Measurements from ENCODE around the gene CEL. TPM values are rescaled to one million over a fixed set of nuclear protein-coding genes. Genes with fewer than 3 reads are reported as not detected.

CEL gene
- polyA plus RNA-seq, 1 donor, result 2.6 TPM

DNA sequence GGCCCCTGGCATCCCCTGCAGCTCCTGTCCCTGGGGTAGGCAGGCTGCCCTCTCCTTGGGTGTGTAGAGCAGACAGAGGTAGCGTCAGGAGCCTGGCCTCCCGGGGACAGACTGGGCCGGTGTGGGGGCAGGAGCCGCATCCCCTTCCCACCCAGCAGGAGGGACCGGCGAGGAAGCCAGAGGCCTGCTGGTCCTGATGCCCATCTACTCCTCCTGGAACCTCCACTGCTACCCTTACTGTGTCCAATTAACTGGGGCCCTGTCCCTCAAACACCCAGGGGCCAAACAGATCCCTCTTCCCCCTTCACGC lies 43.6 kb downstream of the CEL start:
- DNase-seq, result no peak

DNA sequence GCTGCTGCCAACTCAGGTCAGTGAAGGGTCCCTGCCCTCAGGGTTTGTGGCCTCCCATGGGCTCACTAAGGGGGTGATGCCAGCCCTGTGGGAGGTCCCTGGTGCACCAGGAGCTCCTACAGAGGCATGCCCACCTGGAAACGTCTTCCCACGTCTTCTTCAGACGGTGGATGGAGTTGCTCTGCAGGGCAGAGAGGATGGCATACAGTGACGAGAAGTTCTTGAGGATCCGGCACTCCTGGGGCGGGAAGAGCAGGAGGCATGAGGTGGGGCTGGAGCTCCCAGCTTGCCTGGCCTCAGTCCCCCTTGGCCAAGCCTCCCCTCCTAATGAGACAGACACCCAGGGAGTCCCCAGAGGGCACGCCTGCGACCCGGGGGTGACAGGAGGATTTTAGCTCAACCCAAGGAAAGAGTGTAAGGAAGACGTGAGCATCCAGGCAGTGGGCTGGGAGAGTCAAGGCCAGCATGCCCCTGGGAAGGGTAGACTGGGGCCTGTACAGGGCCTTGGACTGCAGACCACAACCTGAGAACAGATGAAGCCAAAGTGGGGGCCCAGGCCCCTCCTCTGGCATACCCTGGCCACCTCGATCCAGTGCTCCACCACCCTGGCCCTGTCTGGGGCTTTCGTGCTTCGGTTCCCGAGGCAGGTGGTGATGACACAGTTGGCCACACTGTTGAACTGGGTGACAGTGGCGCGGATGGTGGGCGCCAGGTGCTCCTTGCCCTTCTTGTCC lies 44.9 kb downstream of the CEL start:
- DNase-seq, result no peak

- no peak for DNase-seq
Observed at GRCh38 chr9:133107245-133107722, 45.5 kb downstream of the CEL start.

DNA sequence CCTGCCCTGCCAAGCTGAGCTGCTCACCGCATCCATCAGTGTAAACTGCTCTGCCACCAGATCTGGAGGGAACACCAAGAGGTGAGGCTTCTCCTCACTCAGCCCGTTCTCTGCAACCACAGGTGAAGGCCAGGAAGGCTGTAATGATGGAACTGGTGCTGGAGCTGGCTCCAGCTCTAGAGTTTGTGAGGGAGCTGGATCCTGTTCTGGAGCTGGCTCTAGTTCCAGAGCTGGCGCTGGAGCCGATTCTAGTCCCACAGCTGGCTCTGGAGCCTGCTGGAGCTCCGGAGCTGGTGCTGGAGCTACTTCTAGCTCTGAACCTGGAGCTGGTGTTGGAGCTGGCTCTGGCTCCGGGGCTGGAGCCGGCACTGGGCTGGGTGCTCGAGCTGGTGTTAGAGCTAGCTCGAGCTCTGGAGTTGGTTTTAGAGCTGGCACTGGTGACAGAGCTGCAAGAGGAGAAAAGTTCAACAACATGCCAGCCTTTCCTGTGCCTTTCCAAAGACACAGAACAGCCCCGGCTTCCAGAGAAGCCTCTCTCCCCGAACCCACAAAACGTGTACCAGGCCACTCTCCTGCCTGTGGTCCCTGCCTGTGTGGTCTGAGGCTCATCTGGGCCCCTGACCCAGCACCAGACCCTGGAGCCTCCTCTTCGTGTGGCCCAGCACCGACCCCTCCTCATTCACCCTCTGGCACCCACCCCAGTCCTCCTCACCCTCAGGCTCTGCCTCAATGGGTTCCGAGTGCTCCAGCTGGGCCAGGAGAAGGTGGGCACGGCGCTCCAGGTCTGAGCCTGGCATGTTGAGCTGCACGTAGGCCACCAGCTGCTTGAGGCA lies 46.4 kb downstream of the CEL start:
- DNase-seq, result no peak

- no peak for DNase-seq
Observed at GRCh38 chr9:133108794-133109641, 47.2 kb downstream of the CEL start.

DNA sequence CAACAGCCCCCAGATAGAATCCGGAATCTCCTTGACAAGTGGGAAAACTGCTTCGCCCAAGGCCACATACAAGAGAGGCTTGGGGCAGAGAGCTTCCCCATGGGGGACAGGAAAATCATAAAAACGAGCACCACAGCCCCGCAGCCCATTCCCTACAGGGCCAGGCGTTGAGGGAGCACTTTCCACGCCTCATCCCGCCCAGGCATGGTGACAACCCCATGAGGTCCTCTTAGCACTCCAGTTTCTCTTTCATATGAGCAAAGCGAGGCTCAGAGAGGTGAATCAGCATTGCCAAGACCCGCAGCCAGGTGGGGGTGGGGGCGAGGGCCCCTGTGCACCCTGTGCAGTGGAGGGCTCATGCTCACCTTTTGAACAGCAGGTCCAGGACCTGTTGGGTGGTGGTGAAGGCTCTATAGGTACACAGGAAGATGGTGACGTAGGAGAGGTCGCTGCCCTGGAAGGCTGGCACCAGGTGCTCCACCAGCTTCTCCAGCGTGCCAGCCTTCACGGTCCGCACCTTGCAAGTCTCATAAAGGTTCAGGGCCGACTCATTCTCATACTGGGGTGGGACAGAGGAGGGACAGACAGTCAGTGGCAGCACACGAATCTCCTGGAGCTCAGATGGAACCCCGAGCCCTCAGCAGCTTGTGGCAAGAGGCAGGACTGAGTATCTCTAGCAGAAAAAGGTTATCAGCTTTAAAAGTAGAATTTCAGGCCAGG lies 48.3 kb downstream of the CEL start:
- DNase-seq, result no peak

DNA sequence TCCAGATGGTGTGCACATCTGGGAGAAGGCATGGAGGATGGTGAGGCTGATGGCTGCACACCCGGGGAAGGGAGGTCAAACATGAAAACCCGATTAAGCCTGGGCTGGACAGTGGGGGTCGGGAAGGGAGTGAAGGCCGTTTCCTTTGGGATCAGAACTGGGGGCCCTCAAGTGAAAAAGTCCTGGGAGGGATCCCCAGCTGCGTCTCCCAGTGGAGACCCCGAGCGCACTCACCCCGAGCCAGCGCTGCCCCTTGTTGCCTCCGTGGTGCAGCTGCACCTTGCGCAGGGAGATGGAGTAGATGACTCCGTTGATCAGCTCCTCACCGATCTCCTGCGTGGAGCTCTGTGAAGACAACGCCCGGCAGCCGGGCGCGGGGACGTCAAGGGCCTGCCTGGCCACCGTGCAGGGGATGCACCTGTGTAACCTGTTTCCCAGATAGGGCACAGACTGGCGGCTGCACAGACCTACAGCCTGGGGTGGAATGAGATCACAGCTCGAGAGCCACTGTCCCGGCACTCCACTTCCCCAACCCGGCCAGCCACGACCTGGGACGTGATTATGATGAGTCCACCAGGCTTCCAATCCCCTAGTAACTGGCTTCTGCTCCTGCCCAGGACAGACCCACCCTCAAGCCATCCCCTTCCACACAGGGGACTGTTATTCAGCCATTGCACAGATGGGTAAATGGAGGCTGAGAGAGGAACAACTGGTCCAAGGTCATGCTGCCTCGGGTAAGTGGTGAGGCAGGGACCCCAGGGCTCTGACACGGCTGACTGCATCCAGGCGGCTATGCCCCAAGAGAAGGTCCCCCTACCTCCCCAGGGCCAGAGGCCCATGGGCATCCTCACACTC lies 50.3 kb downstream of the CEL start:
- DNase-seq, result no peak

DNA sequence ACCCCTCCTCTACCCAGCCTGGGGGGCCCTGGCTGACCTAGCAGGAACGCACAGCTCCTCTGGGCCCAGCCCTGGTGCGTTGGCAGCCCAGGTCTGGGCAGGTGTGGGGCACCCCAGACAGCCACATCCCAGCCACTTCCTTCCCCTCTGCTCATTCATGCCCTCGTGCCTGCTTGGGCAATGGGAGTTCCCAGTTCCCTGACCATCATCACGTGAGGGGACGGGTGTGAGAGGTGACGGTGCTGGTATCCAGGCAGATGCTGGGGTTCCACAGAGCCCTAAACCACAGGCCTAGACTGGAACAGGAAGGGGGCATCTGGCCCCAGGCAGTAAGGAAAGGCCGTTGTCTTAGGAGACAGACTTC lies 50.9 kb downstream of the CEL start:
- peak; percentile 37 for DNase-seq

DNA sequence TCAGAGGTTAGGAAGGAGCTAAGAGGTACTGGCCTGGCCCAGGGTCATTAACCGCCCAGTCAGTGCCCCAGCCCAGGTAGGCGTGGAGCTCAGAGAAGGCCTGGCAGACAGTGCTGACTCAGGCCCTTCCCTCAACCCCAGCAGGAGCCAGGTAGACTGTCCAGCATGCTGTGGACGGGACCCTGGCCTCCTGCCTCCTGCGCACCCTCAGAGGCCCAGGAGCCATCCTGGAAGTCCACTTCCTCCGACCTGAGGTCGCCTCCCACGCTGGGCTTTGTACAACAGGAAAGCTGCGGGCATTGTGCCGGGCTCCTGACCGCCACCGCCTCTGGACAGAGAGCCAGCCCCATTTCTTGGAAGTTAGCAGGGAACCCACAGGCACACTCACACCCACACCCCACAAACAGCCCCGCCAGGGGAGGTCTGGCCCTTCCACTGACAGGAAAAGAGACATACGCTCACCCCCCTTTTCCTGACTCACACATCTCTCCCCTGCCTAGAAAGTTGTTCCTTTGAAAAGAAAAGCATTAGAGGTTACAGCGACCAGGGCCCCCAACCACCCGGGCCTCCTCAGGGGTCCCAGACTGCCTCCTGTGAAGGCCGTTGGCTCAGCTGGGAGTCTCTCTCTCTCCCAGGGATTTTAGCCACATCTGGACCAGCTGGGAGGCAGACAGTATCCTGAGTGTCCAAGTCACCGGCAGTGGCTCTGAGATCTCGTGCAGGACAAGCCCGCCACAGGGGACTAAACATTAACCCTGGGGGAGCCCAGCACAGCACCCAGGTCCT lies 51.6 kb downstream of the CEL start:
- DNase-seq, result peak; percentile 24

GRCh38 chr9:133113949-133114885 lies 52.4 kb downstream of the CEL start:
- peak; percentile 37 for DNase-seq

DNA sequence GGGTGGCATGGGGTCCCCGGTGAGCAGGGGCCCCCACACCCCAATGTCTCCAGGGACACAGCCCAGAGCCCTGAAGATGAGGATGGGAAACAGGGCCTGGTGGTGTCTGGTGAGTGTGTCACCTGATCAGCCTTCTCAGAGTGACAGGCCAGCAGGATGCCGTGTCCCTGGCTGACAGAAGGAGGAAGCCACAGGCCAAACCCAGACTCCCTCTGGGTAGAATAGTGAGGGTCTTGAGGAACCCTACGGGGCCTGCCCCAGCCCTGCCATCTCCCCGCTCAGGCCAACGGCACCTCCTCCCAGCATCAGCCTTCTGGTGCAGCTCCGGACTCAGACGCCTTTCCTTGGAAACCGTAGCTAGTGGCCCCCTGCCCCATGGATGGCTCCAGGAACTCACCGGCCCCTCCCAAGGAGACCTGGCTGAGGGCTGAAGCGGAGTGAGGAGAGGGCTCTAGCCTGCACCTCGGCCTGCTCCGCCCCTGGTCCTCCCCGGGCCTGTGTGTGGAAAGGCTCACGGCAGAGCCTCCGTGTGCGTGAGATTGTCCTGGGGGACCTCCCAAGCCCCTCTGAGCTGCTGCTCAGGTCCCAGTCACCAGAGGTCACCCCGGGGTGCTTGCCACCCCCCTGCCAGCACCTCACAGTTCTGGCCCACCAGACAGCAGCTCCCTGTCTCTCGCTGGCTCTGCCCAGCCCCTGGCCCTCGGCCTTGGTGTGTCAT lies 53.3 kb downstream of the CEL start:
- no peak for DNase-seq

- no peak for DNase-seq
Observed at GRCh38 chr9:133115604-133116345, 54.0 kb downstream of the CEL start.

GRCh38 chr9:133116346-133117231 lies 54.8 kb downstream of the CEL start:
- no peak for DNase-seq

DNA sequence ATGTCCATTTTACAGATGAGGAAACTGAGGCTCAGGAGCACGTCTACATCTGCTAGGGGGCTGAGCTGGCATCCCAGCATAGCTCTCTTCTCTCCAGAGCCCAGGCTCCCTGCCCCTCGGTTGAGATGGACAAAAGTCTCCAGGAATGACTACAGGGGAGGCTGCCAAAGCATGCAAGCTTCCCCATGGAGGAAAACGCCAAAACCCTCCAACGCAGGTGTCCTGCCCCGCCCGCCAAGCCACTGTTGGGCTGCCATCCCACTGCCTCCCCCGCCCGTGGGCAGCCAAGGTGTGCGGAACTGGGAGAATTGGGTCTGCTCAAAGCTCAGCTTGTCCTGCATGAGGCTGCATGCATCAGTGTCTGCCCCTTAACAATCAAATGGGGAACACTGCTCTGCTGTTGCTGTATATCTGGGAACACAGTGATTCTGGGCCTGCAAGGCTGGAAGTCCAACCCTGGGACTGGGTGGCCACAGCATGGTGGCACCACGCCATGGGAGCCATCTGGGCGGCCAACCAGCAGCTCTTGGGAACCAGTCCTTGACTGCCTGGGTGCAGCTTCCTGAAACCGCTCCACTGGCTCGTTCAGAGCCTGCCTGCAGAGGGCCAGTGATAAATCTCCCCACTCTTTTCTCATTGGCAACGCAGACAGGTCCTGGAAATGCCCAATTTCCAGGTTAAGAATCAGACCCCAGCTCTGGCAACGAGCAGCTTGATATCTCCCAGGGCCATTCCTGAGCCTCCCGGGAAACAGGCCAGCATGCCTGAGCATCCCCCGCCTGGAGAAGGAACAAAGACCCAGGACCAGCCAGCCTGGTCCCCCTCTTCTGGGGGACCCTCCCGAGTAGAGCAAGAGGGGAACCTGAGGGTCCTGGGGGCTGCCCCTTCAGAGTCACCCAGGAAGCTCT lies 55.7 kb downstream of the CEL start:
- no peak for DNase-seq

DNA sequence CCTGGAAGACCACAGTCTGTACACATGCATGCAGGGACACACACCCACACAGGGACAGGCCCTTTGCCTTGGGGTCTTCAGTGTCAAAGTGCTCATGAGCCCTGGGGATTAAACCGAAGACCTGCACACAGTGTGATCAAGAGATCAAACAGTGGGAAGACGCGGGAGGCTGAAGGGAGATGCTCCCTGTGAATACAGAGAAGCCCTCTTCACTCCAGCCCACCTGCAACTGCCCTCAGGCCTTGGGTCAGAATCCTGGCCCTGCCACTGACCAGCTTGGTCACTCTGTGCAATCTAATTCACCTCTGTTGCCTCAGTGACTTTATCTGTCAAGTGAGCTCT lies 56.4 kb downstream of the CEL start:
- no peak for DNase-seq

DNA sequence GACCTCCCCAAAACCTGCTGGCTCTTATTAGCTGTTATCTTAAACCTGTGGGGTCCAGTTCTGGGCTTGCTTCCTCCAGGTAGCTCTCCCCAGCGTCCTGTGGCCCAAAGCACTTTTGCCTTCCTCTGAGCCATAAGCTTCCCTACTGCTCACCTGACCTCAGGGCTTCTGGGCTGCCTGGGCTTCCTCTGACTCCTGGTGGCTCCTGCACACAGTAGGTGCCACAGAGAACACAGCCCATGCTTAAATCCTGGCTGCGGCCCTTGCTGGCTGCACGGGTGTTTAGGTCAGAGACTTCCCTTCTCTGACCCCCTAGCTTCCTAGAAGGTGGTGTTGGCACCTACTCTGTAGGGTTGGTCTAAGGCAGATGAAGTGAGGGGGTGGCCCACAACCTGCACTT lies 56.8 kb downstream of the CEL start:
- DNase-seq, result no peak
